Left ventricle myocardium inferior (tissue), 1 donor: ENCODE data around the gene NECTIN1. TPM values are rescaled to one million over a fixed set of nuclear protein-coding genes. Genes with fewer than 3 reads are reported as not detected.

Experiments
- DNase-seq: peaks from one replicate; pipeline ENCODE4 v3.0.0-alpha.2; 2020
- H3K27ac ChIP-seq: fragments of 200-600 bp; replicated peaks from 2 replicates; pipeline ENCODE4 v1.8.0; 2021
- H3K27me3 ChIP-seq: fragments of 200-600 bp; 2 replicates; pipeline ENCODE4 v1.8.0; 2021; ENCODE audit warnings: low read depth
- H3K36me3 ChIP-seq: fragments of 200-600 bp; 2 replicates; pipeline ENCODE4 v1.8.0; 2021
- H3K4me1 ChIP-seq: fragments of 200-600 bp; 2 replicates; pipeline ENCODE4 v1.8.0; 2021
- H3K4me3 ChIP-seq: fragments of 200-600 bp; 2 replicates; pipeline ENCODE4 v1.8.0; 2021; ENCODE audit warnings: mild to moderate bottlenecking, moderate library complexity
- H3K9me3 ChIP-seq: fragments of 200-600 bp; replicated peaks from 2 replicates; pipeline ENCODE4 v1.8.0; 2021
- intact Hi-C: fragments of 100-400 bp; cut with micrococcal nuclease; formaldehyde crosslinking; loops from one replicate; pipeline ENCODE4 v1.11.0; 2022
- total RNA-seq: library from RNA; stranded (reverse); fragmentation: NEBNext Ultra II Directional; extraction: Animal tissue kit (Norgen Biotek cat#: 25700); gene quantifications from one replicate; pipeline ENCODE4 v1.2.1, GENCODE V29; 2021
- TF ChIP-seq, protein P1 (sequence below): fragments of 200-600 bp; IDR thresholded peaks from 2 replicates; pipeline ENCODE4 v1.8.0; 2021; ENCODE audit warnings: antibody characterized with exemption, mild to moderate bottlenecking, borderline replicate concordance
- donor health status: DM: no; HTN: yes; CAD: no; lungs with severe emphysema.

NECTIN1 gene
- total RNA-seq, 1 donor from 2014 or later, result 22.9 TPM

DNA sequence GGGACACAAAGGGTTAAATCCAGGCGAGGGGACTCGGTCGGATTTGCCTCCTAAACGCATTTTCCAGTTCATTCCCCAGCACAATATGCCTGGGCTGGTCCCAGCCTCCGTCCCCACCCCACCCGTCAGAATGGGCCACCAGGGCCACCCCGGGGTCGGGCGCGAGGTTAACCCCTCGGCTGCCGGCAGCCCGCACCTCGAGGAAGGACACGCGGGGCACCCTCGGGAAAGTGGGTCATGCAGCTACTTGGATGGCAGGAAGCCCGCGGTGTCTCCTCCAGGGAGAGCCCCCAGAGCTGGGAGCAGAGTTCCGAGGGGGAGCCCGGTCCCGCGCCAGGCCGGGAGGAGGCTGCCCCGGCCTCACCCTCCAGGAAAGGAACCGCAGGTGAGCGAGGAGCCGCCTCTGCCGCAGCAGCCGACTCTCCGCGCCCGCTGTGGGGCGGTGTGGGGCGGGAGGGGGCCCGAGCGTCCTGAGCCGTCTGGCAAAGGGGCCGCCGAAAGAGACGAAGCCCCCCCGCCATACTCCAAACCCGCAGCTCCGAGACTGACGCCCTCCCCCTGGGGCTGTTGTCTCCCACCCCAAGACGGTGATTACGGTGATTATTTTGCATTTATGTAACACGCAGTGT is 1.4 kb downstream of the NECTIN1 start:
- peak overlapping the region; percentile 90 for H3K27ac ChIP-seq
- H3K4me1 ChIP-seq, result peaks cover 40% of the 10 kb centered on the region
- H3K9me3 ChIP-seq, result no peaks in the 10 kb centered on the region
- H3K36me3 ChIP-seq, result no peaks in the 10 kb centered on the region
- intact Hi-C loops, result no loop called here
- TF ChIP-seq, protein P1, sequence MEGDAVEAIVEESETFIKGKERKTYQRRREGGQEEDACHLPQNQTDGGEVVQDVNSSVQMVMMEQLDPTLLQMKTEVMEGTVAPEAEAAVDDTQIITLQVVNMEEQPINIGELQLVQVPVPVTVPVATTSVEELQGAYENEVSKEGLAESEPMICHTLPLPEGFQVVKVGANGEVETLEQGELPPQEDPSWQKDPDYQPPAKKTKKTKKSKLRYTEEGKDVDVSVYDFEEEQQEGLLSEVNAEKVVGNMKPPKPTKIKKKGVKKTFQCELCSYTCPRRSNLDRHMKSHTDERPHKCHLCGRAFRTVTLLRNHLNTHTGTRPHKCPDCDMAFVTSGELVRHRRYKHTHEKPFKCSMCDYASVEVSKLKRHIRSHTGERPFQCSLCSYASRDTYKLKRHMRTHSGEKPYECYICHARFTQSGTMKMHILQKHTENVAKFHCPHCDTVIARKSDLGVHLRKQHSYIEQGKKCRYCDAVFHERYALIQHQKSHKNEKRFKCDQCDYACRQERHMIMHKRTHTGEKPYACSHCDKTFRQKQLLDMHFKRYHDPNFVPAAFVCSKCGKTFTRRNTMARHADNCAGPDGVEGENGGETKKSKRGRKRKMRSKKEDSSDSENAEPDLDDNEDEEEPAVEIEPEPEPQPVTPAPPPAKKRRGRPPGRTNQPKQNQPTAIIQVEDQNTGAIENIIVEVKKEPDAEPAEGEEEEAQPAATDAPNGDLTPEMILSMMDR, result peak; percentile 47
- H3K27me3 ChIP-seq, result no peaks in the 10 kb centered on the region
- DNase-seq, result peak; percentile 26
- H3K4me3 ChIP-seq, result peak overlapping the region; percentile 89

DNA sequence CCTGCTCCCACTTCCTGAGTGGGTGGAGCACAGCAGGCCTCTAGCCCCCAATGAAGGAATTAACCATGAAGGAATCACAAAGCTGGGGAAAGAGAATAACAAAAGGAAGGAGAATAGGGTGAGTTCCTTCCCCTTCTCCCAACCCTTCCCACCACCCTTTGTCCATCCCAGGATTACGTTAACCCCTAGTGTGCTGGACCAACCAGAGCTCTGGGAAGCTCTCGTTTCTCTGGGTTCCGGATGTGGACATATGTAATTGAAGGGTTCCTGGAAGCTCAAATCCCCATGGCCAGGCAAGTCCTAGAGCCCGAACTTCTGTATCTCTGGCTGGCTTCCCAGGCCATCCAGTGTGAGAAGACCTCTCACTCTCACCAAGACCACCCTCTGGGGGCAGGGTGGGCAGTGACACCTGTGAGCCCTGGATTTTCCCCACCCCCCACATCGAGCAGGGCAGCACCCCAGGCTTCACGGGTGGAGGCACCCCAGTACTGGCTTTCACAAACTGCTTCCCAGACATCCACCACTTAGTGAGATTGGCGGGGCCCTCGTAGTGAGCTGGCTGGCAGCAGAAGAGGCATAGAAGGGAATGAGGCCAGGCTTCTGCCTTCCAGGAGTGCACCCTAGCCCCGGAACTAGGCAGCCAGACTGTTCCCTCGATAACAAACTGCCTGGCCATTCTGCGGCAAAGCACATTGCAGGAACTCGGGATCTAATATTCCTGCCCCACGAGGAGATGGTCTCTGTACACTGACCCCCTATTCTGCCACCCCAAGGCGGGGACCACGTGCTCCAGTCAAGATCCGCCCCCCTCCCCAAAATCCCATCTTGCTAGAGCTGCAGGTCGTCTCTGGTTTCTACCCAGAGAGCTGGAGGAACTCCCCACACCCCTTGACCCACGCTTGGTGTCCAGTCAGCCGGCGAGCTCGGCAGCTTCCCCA is 2.1 kb downstream of the NECTIN1 start:
- Histone ChIP-seq H3K9me3 (no peaks in the 10 kb centered on the region), H3K27ac (no peak overlapping the region), H3K4me1 (peaks cover 40% of the 10 kb centered on the region), H3K27me3 (no peaks in the 10 kb centered on the region), H3K36me3 (no peaks in the 10 kb centered on the region), H3K4me3 (peak overlapping the region; percentile 89)
- DNase-seq, result no peak
- TF ChIP-seq, protein P1, result no peak
- intact Hi-C loops, result no loop called here

DNA sequence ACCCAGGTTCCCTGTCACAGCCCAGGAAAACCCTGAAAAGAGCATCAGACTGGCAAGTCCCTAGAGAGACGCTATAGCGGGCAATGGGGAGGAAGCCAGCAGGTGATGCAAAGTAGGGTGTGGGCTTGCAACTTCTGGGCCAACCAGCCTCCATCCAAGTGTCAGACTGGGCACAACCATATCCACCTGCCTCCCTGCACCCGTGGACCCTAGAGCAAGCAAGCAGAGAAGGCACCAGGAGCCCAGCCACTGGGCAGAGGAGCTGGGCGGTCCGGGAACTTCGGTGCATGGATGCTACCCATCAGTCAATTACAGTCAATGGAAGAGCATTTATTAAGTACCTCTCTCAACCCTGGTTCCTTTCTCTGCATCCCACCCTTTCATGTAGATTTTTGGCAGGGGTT is 2.8 kb downstream of the NECTIN1 start:
- TF ChIP-seq, protein P1, result no peak
- H3K4me1 ChIP-seq, result peaks cover 47% of the 10 kb centered on the region
- intact Hi-C loops, result no loop called here

DNA sequence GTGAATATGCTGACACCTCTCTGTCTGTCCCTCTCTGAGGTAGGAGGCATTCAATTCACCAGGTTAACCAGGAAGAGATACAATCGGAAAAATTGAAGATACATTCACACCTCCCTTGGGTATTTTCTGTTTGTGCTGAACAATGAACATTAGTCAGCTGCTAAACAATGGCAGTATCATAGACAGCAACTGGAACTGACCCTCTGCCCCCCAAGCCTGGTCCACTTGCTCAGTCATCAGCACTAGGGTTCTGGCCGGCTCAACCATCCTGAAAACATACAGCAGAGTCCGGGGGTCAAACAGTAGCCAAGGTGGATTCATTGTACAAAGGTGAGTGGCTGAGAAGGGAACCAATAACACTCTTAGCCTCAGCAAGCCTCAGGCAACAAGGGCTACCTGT is 4.0 kb downstream of the NECTIN1 start:
- DNase-seq, result no peak
- intact Hi-C loops, result no loop called here
- H3K27me3 ChIP-seq, result no peaks in the 10 kb centered on the region
- peaks cover 55% of the 10 kb centered on the region for H3K4me1 ChIP-seq
- TF ChIP-seq, protein P1, result no peak
- no peak overlapping the region for H3K4me3 ChIP-seq
- no peaks in the 10 kb centered on the region for H3K36me3 ChIP-seq
- no peak overlapping the region for H3K27ac ChIP-seq
- no peaks in the 10 kb centered on the region for H3K9me3 ChIP-seq

More for the DNA sequence above, 2.8 kb downstream of the NECTIN1 start:
- no peaks in the 10 kb centered on the region for H3K9me3 ChIP-seq
- H3K27me3 ChIP-seq, result no peaks in the 10 kb centered on the region
- H3K27ac ChIP-seq, result no peak overlapping the region
- no peak for DNase-seq
- no peaks in the 10 kb centered on the region for H3K36me3 ChIP-seq
- peak overlapping the region; percentile 89 for H3K4me3 ChIP-seq

DNA sequence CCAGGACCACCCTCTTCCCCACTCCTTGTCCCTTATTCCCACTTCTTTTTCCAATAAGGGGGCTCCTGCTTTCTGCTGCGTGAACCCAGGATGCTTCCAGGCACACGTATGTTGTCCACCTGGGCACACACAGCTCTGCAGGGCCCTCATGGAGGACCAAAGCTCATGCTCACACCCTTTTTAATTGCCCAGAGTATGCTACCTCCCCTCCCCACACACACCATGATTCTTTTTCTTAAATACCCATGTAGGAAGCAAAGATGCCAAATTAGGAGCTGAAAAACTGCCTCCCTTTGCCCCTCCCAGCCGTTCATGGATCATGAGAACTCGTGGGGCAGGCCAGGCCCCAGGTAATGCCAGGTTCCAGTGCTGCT is 5.1 kb downstream of the NECTIN1 start:
- TF ChIP-seq, protein P1, result no peak
- H3K27ac ChIP-seq, result no peak overlapping the region
- H3K4me3 ChIP-seq, result no peak overlapping the region
- intact Hi-C loops, result no loop called here
- no peaks in the 10 kb centered on the region for H3K27me3 ChIP-seq
- peaks cover 46% of the 10 kb centered on the region for H3K4me1 ChIP-seq
- DNase-seq, result no peak
- no peaks in the 10 kb centered on the region for H3K36me3 ChIP-seq
- no peaks in the 10 kb centered on the region for H3K9me3 ChIP-seq
